GM12878 (cell line): ENCODE results near the gene PPP1R37. TPM values are rescaled to one million over a fixed set of nuclear protein-coding genes. Genes with fewer than 3 reads are reported as not detected.

Source experiments
- ATAC-seq: fragments of 200-7000 bp; cut with Tn5 transposase; 3 replicates; pipeline ENCODE4 v1.9.1; 2020; ENCODE audit warnings: mild to moderate bottlenecking, moderate library complexity
- BruUV-seq: library from RNA; stranded (reverse); fragments of 400-500 nt; replicated peaks from 2 replicates; lab custom pipeline; 2021; lab: Mats Ljungman, UMichigan
- CTCF ChIA-PET: fragments of 300-600 bp; sonication (Branson Sonifier 250); formaldehyde crosslinking; extraction: SDS; loops from one replicate; lab custom pipeline; 2021; ENCODE audit warnings: inconsistent platforms; lab: Yijun Ruan, JAX
- POLR2A ChIA-PET: fragments of 350-600 bp; formaldehyde crosslinking; extraction: SDS; loops from one replicate; lab custom pipeline; 2021; ENCODE audit warnings: inconsistent platforms; lab: Charles Lee
- RAD21 ChIA-PET: fragments of 300-600 bp; sonication (Branson Sonifier 250); formaldehyde crosslinking; loops from one replicate; lab custom pipeline; 2023; ENCODE audit warnings: antibody characterized with exemption; ENCODE audit not compliant: unreplicated experiment; lab: Charles Lee
- SMC1A ChIA-PET: fragments of 300-600 bp; sonication (Branson Sonifier 250); formaldehyde crosslinking; loops from one replicate; lab custom pipeline; 2023; ENCODE audit not compliant: unreplicated experiment, uncharacterized antibody; lab: Charles Lee
- DNase-seq: peaks from one replicate; pipeline ENCODE4 v3.0.0-alpha.2; 2011; ENCODE audit warnings: low read depth, low spot score
- FAIRE-seq: peaks from 3 replicates; lab custom pipeline; 2011; peaks lifted over from hg19 to GRCh38; lab: Jason Lieb, UNC
- H2AFZ ChIP-seq: 2 replicates; pipeline ENCODE4 v1.6.0; 2011; ENCODE audit warnings: low read depth, low read length, control low read depth; ENCODE audit not compliant: control insufficient read depth
- H3K27ac ChIP-seq: 2 replicates; pipeline ENCODE4 v1.5.1; 2011; ENCODE audit warnings: control low read depth; ENCODE audit not compliant: control insufficient read depth, insufficient read depth
- H3K27me3 ChIP-seq, 2 experiments: replicated peaks in 1 of 2; 2 replicates each; pipeline versions ENCODE4 v1.6.0 to v1.6.1; 2011; ENCODE audit warnings: low read length in 1 of 2; ENCODE audit not compliant: control insufficient read depth in 2 of 2, insufficient read depth in 2 of 2
- H3K36me3 ChIP-seq, 2 experiments: 2 replicates each; pipeline ENCODE4 v1.5.1; 2011; ENCODE audit warnings: low read length in 1 of 2; ENCODE audit not compliant: control insufficient read depth in 2 of 2, insufficient read depth in 2 of 2
- H3K4me1 ChIP-seq: 2 replicates; pipeline ENCODE4 v1.6.1; 2011; ENCODE audit warnings: mild to moderate bottlenecking, low read length, moderate library complexity, mixed read lengths; ENCODE audit not compliant: control insufficient read depth, insufficient read depth
- H3K4me2 ChIP-seq: 2 replicates; pipeline ENCODE4 v1.6.0; 2011; ENCODE audit warnings: control low read depth; ENCODE audit not compliant: control insufficient read depth, insufficient read depth
- H3K4me3 ChIP-seq: fragments of 200-600 bp; sonication (generic); 2 replicates; pipeline ENCODE4 v1.5.1; 2016
- H3K79me2 ChIP-seq: 2 replicates; pipeline ENCODE4 v1.6.0; 2011; ENCODE audit warnings: low read length; ENCODE audit not compliant: control insufficient read depth, insufficient read depth
- H3K9ac ChIP-seq: 2 replicates; pipeline ENCODE4 v1.8.0; 2011; ENCODE audit warnings: low read length, control low read depth, mixed read lengths; ENCODE audit not compliant: control insufficient read depth, insufficient read depth
- H3K9me3 ChIP-seq: replicated peaks from 3 replicates; pipeline ENCODE4 v1.5.1; 2011; ENCODE audit warnings: mild to moderate bottlenecking, low read length; ENCODE audit not compliant: control insufficient read depth, insufficient read depth
- H4K20me1 ChIP-seq: 2 replicates; pipeline ENCODE4 v1.6.0; 2011; ENCODE audit not compliant: control insufficient read depth, insufficient read depth
- BHLHE40 ChIP-seq, 2 experiments: fragments of 450-650 bp in 1 of 2; IDR thresholded peaks; 2 replicates each; pipeline ENCODE4 v1.6.1; 2011 to 2017; ENCODE audit warnings: low read depth in 2 of 2, borderline replicate concordance in 1 of 2, improper control_type of control experiment in 1 of 2, low read length in 1 of 2, mild to moderate bottlenecking in 1 of 2
- EP300 ChIP-seq, 2 experiments: fragments of 150-350 bp in 1 of 2; IDR thresholded peaks; 2 replicates each; pipeline ENCODE4 v1.6.1; 2011 to 2012; ENCODE audit warnings: low read depth in 2 of 2, low read length in 2 of 2, borderline replicate concordance in 1 of 2, improper control_type of control experiment in 1 of 2, inconsistent platforms in 1 of 2; ENCODE audit not compliant: control insufficient read depth in 1 of 2
- FOXK2 ChIP-seq: fragments of 450-650 bp; IDR thresholded peaks from 2 replicates; pipeline ENCODE4 v1.6.1; 2017; ENCODE audit warnings: mild to moderate bottlenecking, moderate library complexity
- IRF5 ChIP-seq: fragments of 450-650 bp; IDR thresholded peaks from 2 replicates; pipeline ENCODE4 v1.6.1; 2017; ENCODE audit warnings: borderline replicate concordance
- JUND ChIP-seq: IDR thresholded peaks from 2 replicates; pipeline ENCODE4 v1.6.1; 2012; ENCODE audit warnings: low read depth, mild to moderate bottlenecking, low read length, improper control_type of control experiment, moderate library complexity
- KLF5 ChIP-seq: fragments of 450-650 bp; IDR thresholded peaks from 2 replicates; pipeline ENCODE4 v1.6.1; 2014; ENCODE audit warnings: mild to moderate bottlenecking; ENCODE audit not compliant: partially characterized antibody
- PAX5 ChIP-seq: IDR thresholded peaks from 2 replicates; pipeline ENCODE4 v1.6.1; 2011; ENCODE audit warnings: low read depth, low read length, borderline replicate concordance
- PBX3 ChIP-seq: IDR thresholded peaks from 2 replicates; pipeline ENCODE4 v1.6.1; 2011; ENCODE audit warnings: mild to moderate bottlenecking, low read depth, low read length, moderate library complexity; ENCODE audit not compliant: insufficient replicate concordance
- RUNX3 ChIP-seq: IDR thresholded peaks from 2 replicates; pipeline ENCODE4 v1.6.1; 2012; ENCODE audit warnings: low read length, inconsistent platforms
- SIX5 ChIP-seq: IDR thresholded peaks from 2 replicates; pipeline ENCODE4 v1.6.1; 2011; ENCODE audit warnings: mild to moderate bottlenecking, low read depth, low read length, moderate library complexity; ENCODE audit not compliant: severe bottlenecking
- STAT1 ChIP-seq: fragments of 450-650 bp; conservative IDR thresholded peaks from 2 replicates; pipeline ENCODE4 v1.6.1; 2014; ENCODE audit warnings: antibody characterized with exemption, mild to moderate bottlenecking
- TAF1 ChIP-seq: IDR thresholded peaks from 2 replicates; pipeline ENCODE4 v1.6.1; 2011; ENCODE audit warnings: mild to moderate bottlenecking, low read depth, low read length, borderline replicate concordance
- USF1 ChIP-seq: IDR thresholded peaks from 2 replicates; pipeline ENCODE4 v1.6.1; 2011; ENCODE audit warnings: borderline replicate concordance, low read depth, mild to moderate bottlenecking, moderate library complexity, mixed read lengths, low read length; ENCODE audit not compliant: insufficient read depth; ENCODE audit errors: extremely low read length
- ZNF384 ChIP-seq: IDR thresholded peaks from 2 replicates; pipeline ENCODE4 v1.6.1; 2012; ENCODE audit warnings: low read depth, mild to moderate bottlenecking, low read length, improper control_type of control experiment, borderline replicate concordance
- WGBS: methylation state at CpG from one replicate; pipeline ENCODE4 v1.1.6; 2016; ENCODE audit warnings: low lambda C conversion rate; ENCODE audit not compliant: insufficient replicate concordance, insufficient coverage; ENCODE audit errors: missing lambda C conversion rate; 5-methylcytosine and 5-hydroxymethylcytosine counted together
- in situ Hi-C: fragments of 300-500 bp; cut with MboI; formaldehyde crosslinking; loops from 9 replicates; pipeline ENCODE4 v1.14.3; 2018; ENCODE audit warnings: mixed read lengths
- intact Hi-C: fragments of 100-400 bp; cut with micrococcal nuclease; formaldehyde crosslinking; loops from one replicate; pipeline ENCODE4 v1.14.2; 2022; ENCODE audit not compliant: unreplicated experiment
- polyA plus RNA-seq, 11 experiments: library from polyadenylated mRNA; depleted of rRNA in 4 of 11; unstranded in 6 of 11; stranded (reverse) in 5 of 11; fragments of >200 nt; fragmentation: Nextera tagmentation in 4 of 11; fragmentation: Illumina TruSeq in 1 of 11; extraction: Ambion mirVana in 4 of 11; extraction: Trizol in 1 of 11; gene quantifications; 1 replicate in 1 of 11; 2 replicates in 10 of 11; pipeline versions ENCODE4 v1.2.1 to v1.2.3, GENCODE V29; 2011 to 2016; ENCODE audit warnings: inconsistent platforms in 2 of 11, missing spikeins in 2 of 11, low read depth in 1 of 11
- total RNA-seq, 4 experiments: library from RNA; depleted of rRNA in 3 of 4; stranded (reverse); fragments of >200 nt in 3 of 4; fragmentation: Illumina TruSeq in 1 of 4; extraction: Trizol in 1 of 4; gene quantifications; 2 replicates each; pipeline versions ENCODE4 v1.2.1 to v1.2.3, GENCODE V29; 2013 to 2021

PPP1R37 gene
- total and polyA plus RNA-seq, 10 of the 15 experiments (the other 5 are each of a cell fraction or from before 2014, with no cell fraction given), result 0.09 to 21.3 (median 5.1) TPM; not detected in 1

- ChIA-PET SMC1A (interaction anchor here (0.6 kb wide), 1 partner anchor 22 kb away, joined by 3 read pairs; no protein-coding TSS in a partner anchor), RAD21 (interaction anchor here (1.5 kb wide), 1 partner anchor 38 kb away, joined by 3 read pairs; no protein-coding TSS in a partner anchor), CTCF (no interaction called here), POLR2A (interaction anchor here (1.0 kb wide), 1 partner anchor 12 kb away, joined by 3 read pairs; no protein-coding TSS in a partner anchor)
- H3K4me2 ChIP-seq, result peak overlapping the region; percentile 30; the same call in 1 of the 2 replicates
- DNase-seq (no peak), ATAC-seq (no peak), FAIRE-seq (no peak)
- intact Hi-C loops (loop anchor here (10.0 kb wide), 2 partner anchors 237 to 387 kb away; no protein-coding TSS in a partner anchor), in situ Hi-C loops (no loop called here)
- H3K27ac ChIP-seq, result no peak overlapping the region
- H3K36me3 ChIP-seq, result peaks cover 2 to 12% of the 10 kb centered on the region in 2 experiments; a peak in 3 of 4 replicates
- no peak overlapping the region; the same call in 1 of the 2 replicates for H3K9ac ChIP-seq
- no peak overlapping the region for H3K4me3 ChIP-seq
- H3K27me3 ChIP-seq, result no peaks in the 10 kb centered on the region
- no peaks in the 10 kb centered on the region for H3K9me3 ChIP-seq
- H2AFZ ChIP-seq, result no peak overlapping the region
- TF ChIP-seq ZNF384, result no peak
- no peak for TF ChIP-seq USF1
- TF ChIP-seq FOXK2, result no peak
- TF ChIP-seq JUND, result no peak
- no peak for TF ChIP-seq PAX5
- TF ChIP-seq IRF5, result no peak
- TF ChIP-seq TAF1, result no peak
- TF ChIP-seq STAT1, result no peak
- TF ChIP-seq SIX5, result no peak
- TF ChIP-seq BHLHE40 (IDR thresholded peaks at IDR 0.05; ENCODE audit: borderline replicate concordance in 1 of 2, low read depth in 2 of 2, low read length in 1 of 2), result no peak
- TF ChIP-seq PBX3, result no peak
- TF ChIP-seq RUNX3, result no peak
- TF ChIP-seq EP300 (IDR thresholded peaks at IDR 0.05; ENCODE audit: borderline replicate concordance in 1 of 2, control insufficient read depth in 1 of 2, low read depth in 2 of 2, low read length in 2 of 2), result no peak
- no peak for TF ChIP-seq KLF5
- H3K4me1 ChIP-seq, result peaks cover 9% of the 10 kb centered on the region
- peaks cover 77% of the 10 kb centered on the region for H3K79me2 ChIP-seq
- peaks cover 6% of the 10 kb centered on the region for H4K20me1 ChIP-seq
- BruUV-seq, result no TSS peak
- 99% methylated on average over 7 of the region's 7 CpGs for WGBS
Measured at GRCh38 chr19:45097450-45097775, 4.4 kb downstream of the PPP1R37 start.
